ENCODE results near the gene ANKS1A. TPM values are rescaled to one million over a fixed set of nuclear protein-coding genes. Genes with fewer than 3 reads are reported as not detected.
"Not testable (repeated sequence)": the region's sequence is repeated elsewhere in the genome, so short reads cannot be mapped to it uniquely, and the experiment has no call there.

Gene ANKS1A
- total RNA-seq, 1 donor from 2014 or later = 49.7 TPM

GRCh38 chr6:35093783-35094182 is 204.7 kb downstream of the ANKS1A start:
- DNase-seq (ENCODE audit: low spot score) = no peak
- ATAC-seq = no peak
- intact Hi-C loops (cut with DNase I) = no loop called here

GRCh38 chr6:35094183-35094582 is 205.1 kb downstream of the ANKS1A start:
- ATAC-seq = no peak
- intact Hi-C loops (cut with DNase I) = no loop called here
- no peak for DNase-seq (ENCODE audit: low spot score)

GRCh38 chr6:35096129-35096862 is 207.2 kb downstream of the ANKS1A start:
- intact Hi-C loops (cut with DNase I) = no loop called here
- ATAC-seq (no peak), DNase-seq (ENCODE audit: low spot score) (no peak)

DNA sequence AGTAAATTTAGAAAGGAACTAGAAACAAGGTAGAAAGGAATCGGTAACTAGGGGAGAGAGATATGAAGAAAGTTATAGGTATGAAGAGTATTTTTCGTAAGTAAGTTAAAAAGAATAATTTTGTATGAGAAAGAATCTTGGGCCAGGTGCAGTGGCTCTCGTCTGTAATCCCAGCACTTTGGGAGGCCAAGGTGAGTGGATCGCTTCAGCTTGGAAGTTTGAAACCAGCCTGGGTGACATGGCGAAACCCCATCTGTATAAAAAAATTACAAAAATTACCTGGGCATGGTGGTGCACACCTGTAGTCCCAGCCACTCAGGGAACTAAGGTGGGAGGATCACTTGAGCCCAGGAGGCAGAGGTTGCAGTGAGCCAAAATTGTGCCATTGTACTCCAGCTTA is 210.1 kb downstream of the ANKS1A start:
- no peak for ATAC-seq
- intact Hi-C loops (cut with DNase I) = no loop called here
- DNase-seq (ENCODE audit: low spot score) = no peak

GRCh38 chr6:35105078-35105477 is 216.0 kb downstream of the ANKS1A start:
- ATAC-seq (no peak), DNase-seq (ENCODE audit: low spot score) (no peak)
- intact Hi-C loops (cut with DNase I) = no loop called here

- ATAC-seq; DNase-seq (ENCODE audit: low spot score); intact Hi-C loops (cut with DNase I): not testable (repeated sequence)
Observed at GRCh38 chr6:35106061-35106460, 217.0 kb downstream of the ANKS1A start.

DNA sequence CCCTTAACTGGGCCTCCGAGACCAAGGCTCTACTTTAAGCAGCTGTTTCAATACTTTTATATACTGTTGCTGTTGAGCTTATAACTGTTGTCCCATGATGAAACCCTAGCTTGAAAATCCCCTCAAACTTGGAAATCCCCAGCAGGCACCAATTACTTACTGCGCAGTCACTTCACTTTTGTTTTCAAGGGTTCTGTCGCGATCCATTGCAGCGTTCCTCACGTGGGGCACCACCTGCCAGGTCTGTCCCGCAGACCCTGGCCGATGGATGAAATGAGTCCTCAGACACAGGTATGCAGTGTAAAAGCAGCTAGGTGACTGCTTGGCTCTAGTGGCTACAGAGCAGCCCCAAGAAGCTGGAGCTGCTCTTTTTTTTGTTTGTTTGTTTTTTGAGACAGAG is 218.2 kb downstream of the ANKS1A start:
- DNase-seq (ENCODE audit: low spot score); intact Hi-C loops (cut with DNase I); ATAC-seq: not testable (repeated sequence)

GRCh38 chr6:35107761-35108160 is 218.7 kb downstream of the ANKS1A start:
- DNase-seq (ENCODE audit: low spot score); intact Hi-C loops (cut with DNase I); ATAC-seq: not testable (repeated sequence)

GRCh38 chr6:35108309-35108885 is 219.3 kb downstream of the ANKS1A start:
- DNase-seq (ENCODE audit: low spot score) (no peak), ATAC-seq (no peak)
- intact Hi-C loops (cut with DNase I) = no loop called here

- intact Hi-C loops (cut with DNase I) = no loop called here
- DNase-seq (ENCODE audit: low spot score) (no peak), ATAC-seq (no peak)
Observed at GRCh38 chr6:35120746-35121145, 231.7 kb downstream of the ANKS1A start.

DNA sequence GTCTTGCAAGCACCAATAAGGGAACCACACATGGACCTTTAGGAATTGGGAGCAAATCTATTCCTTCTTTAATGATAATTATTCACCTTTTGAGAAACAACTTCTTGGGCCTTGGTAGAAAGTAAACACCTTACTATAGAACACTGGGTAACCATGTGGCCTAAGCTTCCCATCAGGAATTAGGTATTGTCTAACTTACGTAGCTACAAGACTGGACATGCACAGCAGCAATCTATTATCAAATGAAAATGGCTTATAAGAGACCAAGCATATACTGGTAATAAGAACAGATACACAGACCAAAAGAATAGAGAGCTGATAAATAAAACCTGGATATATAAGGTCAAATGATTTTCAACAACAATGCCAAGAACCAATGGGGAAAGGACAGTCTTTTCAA is 235.3 kb downstream of the ANKS1A start:
- ATAC-seq = no peak
- DNase-seq (ENCODE audit: low spot score) = no peak
- intact Hi-C loops (cut with DNase I) = no loop called here

- DNase-seq (ENCODE audit: low spot score) = no peak
- ATAC-seq = no peak
- intact Hi-C loops (cut with DNase I) = no loop called here
Observed at GRCh38 chr6:35128042-35128441, 239.0 kb downstream of the ANKS1A start.

DNA sequence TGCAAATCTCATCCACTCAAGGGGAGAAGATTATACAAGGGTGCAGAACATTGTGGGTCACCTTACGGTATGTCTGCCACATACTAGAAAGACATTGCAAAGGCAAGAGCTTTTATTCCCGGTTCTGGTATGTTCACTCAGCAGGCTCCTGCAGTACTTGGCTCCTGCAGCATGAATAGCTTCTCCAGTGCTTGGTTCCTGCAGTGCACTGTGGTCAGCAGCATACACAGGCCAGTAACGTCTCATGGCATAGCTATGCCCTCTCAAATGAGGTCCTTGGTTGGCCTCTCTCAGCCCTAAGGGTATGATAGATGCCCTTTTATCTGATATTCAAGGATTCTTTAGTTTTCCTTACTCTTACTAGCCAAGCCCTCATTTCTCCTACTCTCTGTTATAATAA is 239.4 kb downstream of the ANKS1A start:
- intact Hi-C loops (cut with DNase I) = no loop called here
- ATAC-seq = no peak

GRCh38 chr6:35136185-35136584 is 247.1 kb downstream of the ANKS1A start:
- no peak for ATAC-seq
- intact Hi-C loops (cut with DNase I) = no loop called here
- no peak for DNase-seq (ENCODE audit: low spot score)

More for the DNA sequence above, 239.4 kb downstream of the ANKS1A start:
- no peak for DNase-seq (ENCODE audit: low spot score)

GRCh38 chr6:35138191-35138590 is 249.1 kb downstream of the ANKS1A start:
- intact Hi-C loops (cut with DNase I); ATAC-seq; DNase-seq (ENCODE audit: low spot score): not testable (repeated sequence)

DNA sequence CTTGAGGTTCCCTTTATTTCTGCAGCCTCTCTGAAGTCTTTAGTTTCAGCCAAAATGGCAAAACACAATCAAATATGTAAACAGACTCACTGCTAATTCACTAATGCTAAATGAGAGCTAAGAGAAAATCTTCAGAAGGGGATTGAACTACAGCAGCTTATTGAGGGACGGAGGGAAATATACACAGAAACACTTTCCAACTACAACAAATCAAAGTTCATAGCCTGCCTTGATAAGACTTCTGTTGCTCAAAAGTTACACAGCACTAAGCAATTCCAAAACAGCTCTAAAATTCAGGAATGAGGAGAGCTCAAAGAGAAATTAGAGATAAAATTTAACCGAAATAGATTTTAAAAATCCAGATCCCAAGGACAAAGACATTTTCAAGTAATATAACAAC is 250.4 kb downstream of the ANKS1A start:
- DNase-seq (ENCODE audit: low spot score) = no peak
- intact Hi-C loops (cut with DNase I) = no loop called here
- ATAC-seq = no peak

GRCh38 chr6:35139924-35140638 is 251.0 kb downstream of the ANKS1A start:
- ATAC-seq (peak; percentile 70), DNase-seq (ENCODE audit: low spot score) (peak; percentile 70)
- intact Hi-C loops (cut with DNase I) = loop anchor here (5.0 kb wide), 1 partner anchor 158 kb away; no protein-coding TSS in a partner anchor

DNA sequence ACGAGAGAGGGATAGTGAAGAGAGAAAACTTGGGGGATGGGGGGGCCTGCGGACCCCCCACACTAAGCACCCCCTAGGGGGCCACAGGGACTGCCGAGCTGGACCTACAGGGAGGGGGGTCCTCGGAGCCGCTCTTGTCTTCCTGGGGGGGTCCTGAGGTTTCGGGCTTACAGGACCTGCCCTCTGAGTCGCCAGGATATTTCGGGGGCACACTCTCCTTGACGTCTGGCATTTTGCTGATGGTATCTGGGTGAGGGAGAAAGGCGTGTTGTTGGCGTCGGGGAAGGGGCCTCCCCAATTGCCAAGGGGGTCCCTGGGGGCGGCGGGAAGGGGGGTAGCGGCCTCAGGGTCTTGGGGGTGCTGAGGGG is 251.6 kb downstream of the ANKS1A start:
- no peak for DNase-seq (ENCODE audit: low spot score)
- ATAC-seq = no peak
- intact Hi-C loops (cut with DNase I) = loop anchor here (5.0 kb wide), 1 partner anchor 158 kb away; no protein-coding TSS in a partner anchor
